HepG2 (cell line): ENCODE results near the gene RBCK1. TPM values are rescaled to one million over a fixed set of nuclear protein-coding genes. Genes with fewer than 3 reads are reported as not detected.

Experiments used
- CCDC6 ChIP-seq: sonication (generic); formaldehyde crosslinking; IDR thresholded peaks from 2 replicates; pipeline ENCODE4 v1.8.1; 2022; ENCODE audit warnings: mild to moderate bottlenecking, missing genetic modification reagents, moderate library complexity
- ELF4 ChIP-seq: sonication (generic); formaldehyde crosslinking; IDR thresholded peaks from 2 replicates; pipeline ENCODE4 v1.5.0; 2020; ENCODE audit warnings: missing genetic modification reagents, mild to moderate bottlenecking, moderate library complexity, borderline replicate concordance
- FOSL2 ChIP-seq: sonication (generic); formaldehyde crosslinking; IDR thresholded peaks from 2 replicates; pipeline ENCODE4 v1.4.0; 2020; ENCODE audit warnings: missing genetic modification reagents
- HMGXB4 ChIP-seq, 2 experiments: sonication (generic) in 1 of 2; formaldehyde crosslinking in 1 of 2; IDR thresholded peaks; 2 replicates each; pipeline versions ENCODE4 v1.4.0 to v1.6.1; 2018 to 2020; ENCODE audit warnings: missing genetic modification reagents in 2 of 2, borderline replicate concordance in 1 of 2, low read depth in 1 of 2, mild to moderate bottlenecking in 1 of 2, missing biosample characterization in 1 of 2
- HNF4G ChIP-seq, 2 experiments: sonication (generic) in 1 of 2; formaldehyde crosslinking in 1 of 2; IDR thresholded peaks; 2 replicates each; pipeline versions ENCODE4 v1.4.0 to v1.6.1; 2011 to 2020; ENCODE audit warnings: borderline replicate concordance in 2 of 2, low read depth in 2 of 2, mild to moderate bottlenecking in 2 of 2, low read length in 1 of 2, missing genetic modification reagents in 1 of 2, moderate library complexity in 1 of 2
- KLF15 ChIP-seq: sonication (generic); formaldehyde crosslinking; IDR thresholded peaks from 2 replicates; pipeline ENCODE4 v1.8.1; 2023; ENCODE audit warnings: borderline replicate concordance, mild to moderate bottlenecking, inconsistent platforms, missing genetic modification reagents, mixed read lengths
- NFE2L1 ChIP-seq: sonication (generic); formaldehyde crosslinking; IDR thresholded peaks from 2 replicates; pipeline ENCODE4 v1.4.0; 2020; ENCODE audit warnings: missing genetic modification reagents, mild to moderate bottlenecking, borderline replicate concordance
- NR2F2 ChIP-seq: IDR thresholded peaks from 2 replicates; pipeline ENCODE4 v1.6.1; 2012; ENCODE audit warnings: low read depth, inconsistent platforms, borderline replicate concordance
- SP140L ChIP-seq: sonication (generic); formaldehyde crosslinking; IDR thresholded peaks from 2 replicates; pipeline ENCODE4 v1.4.0; 2020; ENCODE audit warnings: missing genetic modification reagents, borderline replicate concordance
- TP53 ChIP-seq: sonication (generic); formaldehyde crosslinking; conservative IDR thresholded peaks from 2 replicates; pipeline ENCODE4 v1.4.0; 2020; ENCODE audit warnings: missing genetic modification reagents
- ZBTB20 ChIP-seq: sonication (generic); formaldehyde crosslinking; IDR thresholded peaks from 2 replicates; pipeline ENCODE4 v1.8.1; 2023; ENCODE audit warnings: missing genetic modification reagents, low read depth, mild to moderate bottlenecking, borderline replicate concordance
- ZFP36L2 ChIP-seq: sonication (generic); formaldehyde crosslinking; IDR thresholded peaks from 2 replicates; pipeline ENCODE4 v1.4.0; 2020; ENCODE audit warnings: missing genetic modification reagents
- ZNF230 ChIP-seq: sonication (generic); formaldehyde crosslinking; IDR thresholded peaks from 2 replicates; pipeline ENCODE4 v1.4.0; 2020; ENCODE audit warnings: mild to moderate bottlenecking, missing genetic modification reagents
- ZNF749 ChIP-seq: sonication (generic); formaldehyde crosslinking; IDR thresholded peaks from 2 replicates; pipeline ENCODE4 v1.8.0; 2022; ENCODE audit warnings: mild to moderate bottlenecking, missing genetic modification reagents, moderate library complexity, borderline replicate concordance
- ZNF776 ChIP-seq: sonication (generic); formaldehyde crosslinking; IDR thresholded peaks from 2 replicates; pipeline ENCODE4 v1.4.0; 2020; ENCODE audit warnings: mild to moderate bottlenecking, missing genetic modification reagents
- ZSCAN12 ChIP-seq: sonication (generic); formaldehyde crosslinking; IDR thresholded peaks from 2 replicates; pipeline ENCODE4 v1.9.0; 2021; ENCODE audit warnings: mild to moderate bottlenecking, missing genetic modification reagents
- polyA plus RNA-seq, 8 experiments: library from polyadenylated mRNA; depleted of rRNA in 3 of 8; stranded (reverse) in 7 of 8; unstranded in 1 of 8; fragments of >200 nt; fragmentation: Illumina TruSeq in 4 of 8; extraction: Trizol in 4 of 8; gene quantifications; 2 replicates each; pipeline versions ENCODE4 v1.2.1 to v1.2.3, GENCODE V29; 2011 to 2016; ENCODE audit warnings: low read depth in 4 of 8, missing spikeins in 1 of 8, mixed read lengths in 1 of 8; ENCODE audit not compliant: insufficient read depth in 1 of 8
- total RNA-seq, 5 experiments: library from RNA; depleted of rRNA; stranded (reverse); fragments of >200 nt; fragmentation: Illumina TruSeq; extraction: Trizol; gene quantifications; 2 replicates each; pipeline ENCODE4 v1.2.3, GENCODE V29; 2016; ENCODE audit warnings: low read depth in 1 of 5
- TF ChIP-seq, protein P1 (sequence below): sonication (generic); formaldehyde crosslinking; IDR thresholded peaks from 2 replicates; pipeline ENCODE4 v1.4.0; 2020; ENCODE audit warnings: missing genetic modification reagents

Gene RBCK1
- total and polyA plus RNA-seq, 2 of the 13 experiments (the other 11 are each of a cell fraction or from before 2014, with no cell fraction given), result 149 to 215 TPM

- TF ChIP-seq ZBTB20 (0 out of 2 replicates have a peak, but pooled peaks have one; percentile 5), NFE2L1 (CRISPR knock-in tag) (peak; percentile 92; the same call in 1 of the 2 replicates), ELF4 (no peak), ZSCAN12 (no peak), ZFP36L2 (CRISPR knock-in tag) (0 out of 2 replicates have a peak, but pooled peaks have one; percentile 22), CCDC6 (CRISPR knock-in tag) (peak; percentile 64; the same call in 1 of the 2 replicates), HNF4G (IDR thresholded peaks at IDR 0.05; ENCODE audit: borderline replicate concordance, low read depth, low read length) (peak; percentile 52; the same call in 1 of the 2 replicates), HNF4G (CRISPR knock-in tag; IDR thresholded peaks at IDR 0.05; ENCODE audit: borderline replicate concordance, low read depth) (no peak), HMGXB4 (CRISPR knock-in tag; IDR thresholded peaks at IDR 0.05; ENCODE audit: borderline replicate concordance in 1 of 2, low read depth in 1 of 2) (peak in 1 of 2 experiments; percentile 1; a peak in 2 of 4 replicates), SP140L (CRISPR knock-in tag) (0 out of 2 replicates have a peak, but pooled peaks have one; percentile 30), ZNF230 (no peak), TP53 (CRISPR knock-in tag) (0 out of 2 replicates have a peak, but pooled peaks have one; percentile 16), KLF15 (0 out of 2 replicates have a peak, but pooled peaks have one; percentile 19), FOSL2 (CRISPR knock-in tag) (peak; percentile 80), ZNF749 (peak; percentile 38; the same call in 1 of the 2 replicates), ZNF776 (0 out of 2 replicates have a peak, but pooled peaks have one; percentile 11), NR2F2 (0 out of 2 replicates have a peak, but pooled peaks have one; percentile 19)
- TF ChIP-seq, protein P1, sequence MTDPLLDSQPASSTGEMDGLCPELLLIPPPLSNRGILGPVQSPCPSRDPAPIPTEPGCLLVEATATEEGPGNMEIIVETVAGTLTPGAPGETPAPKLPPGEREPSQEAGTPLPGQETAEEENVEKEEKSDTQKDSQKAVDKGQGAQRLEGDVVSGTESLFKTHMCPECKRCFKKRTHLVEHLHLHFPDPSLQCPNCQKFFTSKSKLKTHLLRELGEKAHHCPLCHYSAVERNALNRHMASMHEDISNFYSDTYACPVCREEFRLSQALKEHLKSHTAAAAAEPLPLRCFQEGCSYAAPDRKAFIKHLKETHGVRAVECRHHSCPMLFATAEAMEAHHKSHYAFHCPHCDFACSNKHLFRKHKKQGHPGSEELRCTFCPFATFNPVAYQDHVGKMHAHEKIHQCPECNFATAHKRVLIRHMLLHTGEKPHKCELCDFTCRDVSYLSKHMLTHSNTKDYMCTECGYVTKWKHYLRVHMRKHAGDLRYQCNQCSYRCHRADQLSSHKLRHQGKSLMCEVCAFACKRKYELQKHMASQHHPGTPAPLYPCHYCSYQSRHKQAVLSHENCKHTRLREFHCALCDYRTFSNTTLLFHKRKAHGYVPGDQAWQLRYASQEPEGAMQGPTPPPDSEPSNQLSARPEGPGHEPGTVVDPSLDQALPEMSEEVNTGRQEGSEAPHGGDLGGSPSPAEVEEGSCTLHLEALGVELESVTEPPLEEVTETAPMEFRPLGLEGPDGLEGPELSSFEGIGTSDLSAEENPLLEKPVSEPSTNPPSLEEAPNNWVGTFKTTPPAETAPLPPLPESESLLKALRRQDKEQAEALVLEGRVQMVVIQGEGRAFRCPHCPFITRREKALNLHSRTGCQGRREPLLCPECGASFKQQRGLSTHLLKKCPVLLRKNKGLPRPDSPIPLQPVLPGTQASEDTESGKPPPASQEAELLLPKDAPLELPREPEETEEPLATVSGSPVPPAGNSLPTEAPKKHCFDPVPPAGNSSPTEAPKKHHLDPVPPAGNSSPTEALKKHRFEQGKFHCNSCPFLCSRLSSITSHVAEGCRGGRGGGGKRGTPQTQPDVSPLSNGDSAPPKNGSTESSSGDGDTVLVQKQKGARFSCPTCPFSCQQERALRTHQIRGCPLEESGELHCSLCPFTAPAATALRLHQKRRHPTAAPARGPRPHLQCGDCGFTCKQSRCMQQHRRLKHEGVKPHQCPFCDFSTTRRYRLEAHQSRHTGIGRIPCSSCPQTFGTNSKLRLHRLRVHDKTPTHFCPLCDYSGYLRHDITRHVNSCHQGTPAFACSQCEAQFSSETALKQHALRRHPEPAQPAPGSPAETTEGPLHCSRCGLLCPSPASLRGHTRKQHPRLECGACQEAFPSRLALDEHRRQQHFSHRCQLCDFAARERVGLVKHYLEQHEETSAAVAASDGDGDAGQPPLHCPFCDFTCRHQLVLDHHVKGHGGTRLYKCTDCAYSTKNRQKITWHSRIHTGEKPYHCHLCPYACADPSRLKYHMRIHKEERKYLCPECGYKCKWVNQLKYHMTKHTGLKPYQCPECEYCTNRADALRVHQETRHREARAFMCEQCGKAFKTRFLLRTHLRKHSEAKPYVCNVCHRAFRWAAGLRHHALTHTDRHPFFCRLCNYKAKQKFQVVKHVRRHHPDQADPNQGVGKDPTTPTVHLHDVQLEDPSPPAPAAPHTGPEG (CRISPR knock-in tag), result peak; percentile 55; the same call in 1 of the 2 replicates
Measured at GRCh38 chr20:370977-371754, 36.9 kb upstream of the RBCK1 start (continued).
